CD1c-positive myeloid dendritic cell (primary cell): Measurements from ENCODE around the gene MYO18A.

Experiments used
- DNase-seq: peaks from one replicate; pipeline ENCODE4 v3.0.0-alpha.2; 2016; ENCODE audit errors: extremely low spot score

MYO18A gene

DNA sequence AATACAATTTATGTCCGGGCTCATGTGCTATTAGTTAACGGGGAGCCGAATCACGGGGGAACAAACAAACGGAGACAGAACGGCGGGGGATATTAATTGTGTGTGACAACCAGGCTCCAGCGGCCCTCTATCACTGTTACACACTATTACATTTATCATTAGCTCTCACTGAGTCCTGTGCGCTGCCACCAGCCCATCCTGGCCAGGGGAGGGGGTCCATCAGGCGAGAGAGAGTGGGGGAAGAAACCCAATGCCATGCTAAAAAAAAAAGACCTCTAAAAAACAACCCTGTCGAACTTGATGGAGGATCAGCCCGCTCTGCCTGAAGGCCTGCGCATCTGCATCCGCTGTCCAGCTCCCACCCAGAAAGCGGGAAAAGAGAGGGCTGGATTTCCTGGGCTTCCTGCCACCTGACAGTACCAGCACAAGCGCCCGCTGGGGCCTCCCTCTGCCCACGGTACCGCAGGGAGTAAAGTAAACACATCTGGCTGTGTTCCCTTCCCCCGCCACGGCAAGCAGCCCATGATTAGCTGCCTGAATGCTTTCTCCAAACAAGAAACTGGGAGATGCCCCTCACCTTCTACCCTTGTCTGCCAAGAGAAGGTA is 95.6 kb downstream of the MYO18A start:
- no peak for DNase-seq

DNA sequence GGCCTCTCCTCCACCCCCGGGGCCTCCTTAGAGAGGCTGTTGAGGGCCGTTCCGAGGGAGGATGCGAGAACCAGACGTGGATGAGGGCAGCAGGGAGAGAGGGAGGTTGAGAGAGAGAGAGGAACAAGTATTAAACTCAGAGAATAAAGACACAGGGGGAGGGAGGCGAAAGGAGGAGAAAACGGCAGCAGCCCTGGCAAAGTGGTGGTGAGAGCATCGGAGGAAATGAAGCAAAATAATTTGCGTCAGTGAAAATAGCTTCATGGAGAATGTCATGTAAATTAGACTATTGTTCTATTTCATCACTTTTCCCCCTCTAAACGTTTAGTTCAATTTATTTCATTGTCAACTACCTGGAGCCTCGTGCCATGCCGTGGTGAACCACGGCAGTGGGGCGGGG is 99.2 kb downstream of the MYO18A start:
- no peak for DNase-seq

DNA sequence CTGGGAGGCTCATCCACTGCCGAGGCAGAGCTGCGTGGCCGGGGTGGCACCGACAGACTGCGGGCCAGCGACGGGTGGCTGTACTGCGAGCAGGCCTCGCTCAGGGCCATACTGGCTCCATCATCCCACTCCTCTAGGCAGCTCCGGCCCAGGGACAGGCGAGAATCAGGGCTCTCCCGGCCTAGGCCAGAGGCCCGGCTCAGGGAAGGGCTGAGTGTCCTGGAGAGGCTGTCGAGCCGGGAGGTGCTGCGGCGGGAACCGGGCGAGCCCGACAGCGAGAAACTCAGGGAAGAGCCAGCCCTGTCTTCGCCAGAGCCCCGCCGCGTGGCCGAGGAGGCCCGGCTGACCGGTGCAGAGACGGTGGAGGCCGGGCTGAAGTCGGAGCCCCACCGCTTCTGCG is 99.9 kb downstream of the MYO18A start:
- DNase-seq, result no peak

DNA sequence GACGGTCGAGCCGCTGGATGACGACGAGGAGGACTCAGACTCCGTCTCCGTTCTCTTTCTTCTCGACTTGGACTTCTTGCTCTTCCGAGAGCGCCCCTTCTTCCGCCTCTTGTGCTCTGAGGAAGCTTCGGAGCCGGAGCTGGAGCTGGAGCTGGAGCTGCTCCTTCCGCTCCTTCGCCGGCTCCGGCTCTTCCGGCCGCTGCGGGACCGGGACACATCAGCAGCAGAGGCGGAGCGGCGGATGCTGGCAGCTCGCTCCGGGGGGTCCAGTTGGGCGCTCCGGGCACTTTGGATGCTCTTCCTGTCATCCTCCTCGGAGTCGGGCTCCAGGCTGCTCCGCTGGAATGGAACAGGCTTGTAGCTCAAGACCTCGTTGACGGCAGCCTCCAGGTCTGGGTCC is 100.3 kb downstream of the MYO18A start:
- no peak for DNase-seq

DNA sequence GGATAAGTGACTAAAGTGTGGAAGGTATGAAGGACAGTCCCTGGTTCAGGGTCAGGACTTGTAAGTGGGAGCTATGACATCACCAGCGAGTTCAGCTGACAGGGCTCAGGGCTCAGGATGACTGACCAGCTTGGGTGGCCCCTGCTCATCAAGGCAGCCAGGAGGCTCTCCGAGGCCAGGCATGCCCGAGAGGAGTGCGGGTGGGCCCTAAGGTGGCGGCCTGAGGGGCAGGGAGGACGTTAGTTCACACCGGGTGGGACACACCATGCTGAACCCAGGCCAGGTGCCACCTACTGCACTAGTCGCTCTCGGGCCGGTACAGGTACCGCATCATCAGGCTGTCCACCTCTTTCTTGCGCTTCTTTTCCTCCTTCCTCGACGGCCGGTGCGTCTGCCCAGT is 100.8 kb downstream of the MYO18A start:
- DNase-seq, result no peak

DNA sequence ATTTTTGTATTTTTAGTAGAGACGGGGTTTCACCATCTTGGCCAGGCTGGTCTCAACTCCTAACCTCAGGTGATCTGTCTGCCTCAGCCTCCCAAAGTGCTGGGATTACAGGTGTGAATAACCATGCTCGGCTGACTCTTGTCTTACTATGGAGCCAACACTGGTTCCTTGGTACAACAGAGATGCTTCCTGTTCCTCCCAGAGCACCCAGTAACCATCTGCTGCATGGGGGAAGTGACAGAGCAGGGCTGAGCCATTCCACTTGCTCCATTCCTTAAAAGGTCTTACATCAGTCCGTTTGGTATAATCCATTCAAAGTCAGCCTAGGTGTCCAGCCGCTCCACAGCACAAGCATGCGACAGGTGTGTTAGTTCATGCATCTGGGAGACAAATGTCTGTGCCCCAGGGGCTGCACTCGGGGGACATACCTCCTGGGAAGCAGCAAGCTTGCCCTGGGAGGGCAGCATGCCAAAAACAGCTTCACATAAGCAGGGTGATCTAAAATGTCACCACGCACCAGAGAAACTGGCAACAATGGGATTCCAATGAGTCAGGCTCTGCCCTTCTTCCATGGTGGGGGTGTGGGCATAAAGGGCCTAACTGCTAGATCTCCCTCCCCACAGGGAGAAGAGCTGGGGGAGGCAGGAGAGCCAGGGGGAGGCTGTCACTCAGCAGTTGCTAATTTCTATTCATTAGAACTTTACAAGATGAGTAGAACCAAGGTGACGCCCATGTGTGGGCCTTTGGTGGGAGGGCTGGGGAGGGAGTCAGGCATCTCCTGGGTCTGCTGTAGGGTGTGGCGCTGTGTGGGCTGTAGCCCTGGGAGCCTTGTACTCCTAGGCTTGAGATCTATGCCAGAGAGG is 101.8 kb downstream of the MYO18A start:
- DNase-seq, result peak; percentile 51

DNA sequence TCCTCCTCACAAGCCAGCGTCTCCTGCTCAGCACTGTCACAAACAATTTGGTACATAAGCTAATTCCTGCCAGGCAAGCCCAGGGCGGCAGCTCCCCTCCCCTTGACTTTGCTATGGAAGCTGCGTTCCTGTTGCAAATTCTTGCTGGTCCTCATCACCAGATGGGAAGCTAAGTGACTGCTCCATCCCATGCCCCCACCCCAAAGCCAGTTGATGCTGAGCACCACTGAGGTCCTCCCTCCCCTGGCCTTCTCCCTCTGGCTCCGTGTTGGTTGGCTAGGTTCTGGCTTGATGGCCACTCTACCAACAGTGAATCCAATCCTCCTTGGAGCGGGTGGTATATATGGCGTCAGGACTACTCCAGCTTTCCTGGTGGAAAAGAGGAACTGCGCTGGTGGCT is 102.9 kb downstream of the MYO18A start:
- no peak for DNase-seq

DNA sequence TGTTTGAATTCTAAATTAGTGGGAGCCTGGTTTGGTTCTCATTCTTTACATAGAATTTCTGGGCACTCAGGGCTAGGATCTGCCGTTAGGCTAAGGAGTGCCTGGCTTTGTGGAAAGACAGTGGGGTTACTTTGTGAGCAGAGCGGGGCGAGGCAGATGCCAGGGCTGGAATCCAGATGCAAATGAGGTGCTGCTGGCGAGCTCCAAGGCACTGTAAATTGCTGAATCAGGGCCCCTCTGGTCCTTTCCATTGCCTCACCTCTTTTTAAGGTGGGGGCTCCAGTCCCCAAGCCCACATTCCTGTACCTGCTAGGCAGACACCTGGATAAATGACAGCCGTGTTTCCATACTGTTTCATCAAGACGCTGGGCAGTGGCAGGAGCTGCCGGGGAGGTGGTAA is 103.5 kb downstream of the MYO18A start:
- no peak for DNase-seq

DNA sequence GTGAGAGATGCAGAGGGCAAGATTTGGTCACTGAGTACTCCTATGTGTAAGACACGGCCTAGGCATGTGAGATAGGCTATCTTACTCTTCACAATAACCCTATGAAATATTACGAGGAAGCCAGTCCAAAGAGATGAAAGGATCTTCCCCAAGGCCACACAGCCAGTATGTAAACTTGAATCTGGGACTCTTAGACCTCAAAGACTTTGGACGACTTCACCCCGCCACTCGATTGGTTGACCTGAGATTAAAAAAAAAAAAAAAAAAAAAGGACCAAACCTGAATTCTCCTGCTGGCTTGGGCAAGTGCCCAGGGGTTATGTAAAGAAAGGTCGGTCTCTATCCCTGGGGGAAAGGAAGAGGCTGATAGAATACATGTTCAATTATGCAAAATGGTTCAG is 104.1 kb downstream of the MYO18A start:
- DNase-seq, result no peak

DNA sequence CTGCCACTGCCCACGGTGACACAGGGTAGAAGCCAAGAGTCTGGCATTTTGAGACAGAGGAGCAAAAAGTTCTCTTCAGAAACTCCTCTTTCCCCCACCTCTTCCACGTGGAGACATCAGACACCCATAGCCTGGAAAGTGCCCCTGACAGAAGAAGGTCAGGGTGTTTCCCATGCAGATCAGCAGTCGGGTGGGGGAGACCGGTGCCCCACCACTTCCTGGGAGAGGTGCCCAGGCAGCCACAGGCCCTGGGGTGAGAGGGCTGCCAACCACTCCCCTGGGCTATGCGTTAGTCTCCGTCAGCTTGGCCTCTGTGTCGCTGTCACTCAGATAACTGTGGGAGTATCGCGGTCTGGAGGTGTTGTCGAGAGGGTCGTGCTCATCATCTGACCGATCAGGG is 105.7 kb downstream of the MYO18A start:
- no peak for DNase-seq

DNA sequence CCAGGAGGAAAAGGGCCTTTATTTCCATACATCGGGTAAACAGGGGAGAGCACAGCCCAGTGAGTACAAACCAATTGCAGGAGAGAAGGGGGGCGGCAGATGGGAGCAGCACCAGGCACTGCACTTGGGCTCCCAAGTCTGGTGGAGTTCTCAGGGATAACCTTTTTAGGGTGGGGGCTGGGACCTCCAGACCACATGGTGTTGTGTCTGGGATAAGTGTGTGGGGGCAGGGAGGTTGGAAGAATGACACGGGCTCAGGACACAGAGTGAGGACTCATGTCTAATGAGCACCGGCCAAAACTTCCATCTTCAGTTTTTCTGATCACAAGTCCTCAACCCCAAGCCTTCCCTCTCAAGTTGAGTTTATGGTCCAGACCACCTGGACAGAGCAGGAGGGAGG is 106.7 kb downstream of the MYO18A start:
- DNase-seq, result no peak

DNA sequence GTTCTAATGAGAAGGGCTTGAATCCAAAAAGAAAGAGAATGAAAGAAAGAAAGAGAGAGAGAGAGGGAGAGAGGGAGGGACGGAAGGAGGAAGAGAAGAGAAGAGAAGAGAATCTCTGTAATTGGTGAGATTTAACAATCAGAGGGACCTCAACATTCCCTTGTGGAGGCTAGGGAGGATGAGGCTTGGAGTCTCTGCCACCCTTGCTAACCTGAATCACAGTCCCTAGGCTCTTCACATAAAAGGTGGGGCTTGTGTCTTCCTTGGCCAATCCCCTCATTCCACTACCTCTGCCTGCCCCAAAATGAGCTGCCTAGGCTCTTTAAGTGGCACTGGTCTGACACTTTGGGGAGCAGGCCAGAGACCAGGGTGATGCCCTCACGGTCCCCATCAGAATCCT is 107.2 kb downstream of the MYO18A start:
- DNase-seq, result no peak

DNA sequence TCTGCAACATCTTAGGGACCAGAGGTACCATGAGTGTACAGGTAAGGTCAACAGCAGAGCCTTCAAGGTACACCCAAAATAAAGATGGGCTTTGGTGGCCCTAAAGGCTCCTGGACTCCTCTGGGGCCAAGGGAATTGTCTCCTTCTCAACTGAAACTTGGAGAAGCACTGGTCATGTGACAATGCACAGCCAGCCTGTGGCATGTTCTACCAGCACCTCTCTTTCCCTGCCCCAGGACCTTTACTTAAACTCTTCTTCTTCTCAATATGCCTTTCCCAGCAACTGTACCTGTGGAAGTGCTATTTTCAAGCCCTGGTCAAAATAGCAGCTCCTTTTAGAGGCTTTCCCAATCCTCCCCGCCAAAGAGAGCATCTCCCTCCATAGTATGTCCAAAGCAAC is 108.9 kb downstream of the MYO18A start:
- no peak for DNase-seq

DNA sequence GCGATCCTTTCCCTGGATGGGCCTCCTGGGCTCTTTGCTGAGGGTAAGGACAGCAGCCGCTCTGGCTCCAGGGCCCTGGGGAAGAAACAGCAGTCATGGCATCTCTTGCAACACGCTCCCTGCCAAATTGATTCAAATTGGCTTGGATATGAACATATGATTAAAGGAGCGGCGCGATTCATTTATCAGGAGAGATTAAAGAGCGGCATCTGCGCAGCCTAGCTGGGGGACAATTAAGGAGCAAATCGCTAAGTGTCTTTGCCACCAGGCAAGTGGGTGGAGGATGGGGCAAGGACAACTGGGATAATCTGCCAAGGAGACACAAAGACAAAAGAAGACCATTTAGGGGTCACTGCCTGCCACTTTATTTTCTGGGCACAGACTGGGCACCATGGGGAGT is 109.4 kb downstream of the MYO18A start:
- no peak for DNase-seq

DNA sequence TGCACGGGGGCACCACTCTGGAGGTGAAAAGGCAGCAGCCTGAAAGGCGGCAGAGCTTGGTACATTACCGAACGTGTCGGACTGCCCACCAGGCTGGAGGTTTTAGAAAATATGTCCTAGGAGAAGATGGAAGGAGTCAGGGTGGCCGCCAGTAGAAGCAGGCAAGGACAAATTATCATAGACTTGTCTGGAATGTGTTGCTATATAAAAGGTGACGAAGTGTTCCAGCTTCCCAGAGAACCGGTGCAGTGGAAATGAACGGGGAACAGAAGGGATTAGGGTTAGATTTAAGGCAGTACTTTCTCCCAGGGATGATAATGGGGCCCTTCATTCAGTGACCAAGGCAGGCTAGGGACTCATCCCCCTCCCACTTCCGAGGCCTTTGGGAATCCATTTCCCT is 109.9 kb downstream of the MYO18A start:
- DNase-seq, result no peak

DNA sequence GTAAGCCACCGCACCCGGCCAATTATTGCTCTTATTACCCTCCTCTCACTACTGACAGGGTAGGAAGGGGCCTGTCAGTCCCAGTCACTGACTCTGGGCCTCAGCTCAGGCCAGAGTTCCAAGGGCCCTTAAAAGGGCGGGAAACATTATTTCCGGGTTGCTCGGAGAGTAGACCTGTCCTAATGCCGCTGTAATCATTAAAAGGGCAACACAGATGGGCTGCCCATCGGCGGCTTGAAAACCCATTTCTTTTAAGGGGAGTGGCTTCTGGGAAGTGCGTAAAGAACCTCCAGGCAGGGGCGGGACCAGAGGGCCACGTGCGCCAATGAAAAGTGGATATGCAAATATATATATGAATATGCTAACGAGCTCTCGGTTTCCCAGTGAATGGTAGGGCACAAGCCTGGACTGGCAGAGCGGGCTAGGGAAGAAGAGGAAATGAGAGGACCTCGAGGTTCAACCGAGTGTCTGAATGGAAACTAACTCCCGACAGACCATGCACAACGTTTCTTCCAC is 110.6 kb downstream of the MYO18A start:
- DNase-seq, result peak; percentile 13

DNA sequence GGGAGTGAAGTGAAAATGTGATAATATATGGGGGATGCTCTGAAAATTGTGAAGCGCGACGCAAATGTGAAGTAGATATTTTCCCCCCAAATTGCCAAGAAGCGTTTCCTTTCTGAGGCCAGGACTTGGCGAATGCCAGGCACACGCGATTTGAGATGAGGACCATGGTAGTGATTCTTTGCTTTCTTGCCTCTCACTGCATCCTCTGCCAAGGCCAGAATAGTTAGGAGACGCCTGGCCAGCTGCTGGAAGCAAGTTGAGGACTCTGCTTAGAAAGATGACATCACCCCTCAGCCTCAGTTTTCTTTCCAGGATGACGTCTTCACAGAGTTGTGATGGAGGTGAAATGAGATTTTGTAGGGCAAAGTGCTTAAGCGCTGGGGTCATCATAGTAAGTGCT is 111.4 kb downstream of the MYO18A start:
- no peak for DNase-seq

DNA sequence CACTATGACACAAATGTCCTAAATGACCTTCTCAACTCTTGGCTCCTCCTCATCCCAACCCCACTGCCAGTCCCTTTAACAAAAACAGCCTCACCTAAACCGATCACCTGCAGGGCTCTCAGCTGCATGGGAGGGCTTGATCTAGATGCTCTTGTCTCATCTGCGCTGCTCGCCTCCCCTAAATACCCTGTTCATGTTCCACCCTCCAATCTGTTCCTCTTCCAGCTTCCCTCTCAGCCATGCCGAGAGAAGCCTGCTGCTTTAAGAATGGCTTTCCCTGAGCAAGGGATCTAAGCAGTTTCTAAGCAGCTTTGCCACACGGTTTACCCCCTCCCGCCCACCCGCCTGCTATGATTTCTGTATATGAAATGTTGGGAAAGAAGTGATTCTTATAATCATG is 113.6 kb downstream of the MYO18A start:
- peak; percentile 37 for DNase-seq

DNA sequence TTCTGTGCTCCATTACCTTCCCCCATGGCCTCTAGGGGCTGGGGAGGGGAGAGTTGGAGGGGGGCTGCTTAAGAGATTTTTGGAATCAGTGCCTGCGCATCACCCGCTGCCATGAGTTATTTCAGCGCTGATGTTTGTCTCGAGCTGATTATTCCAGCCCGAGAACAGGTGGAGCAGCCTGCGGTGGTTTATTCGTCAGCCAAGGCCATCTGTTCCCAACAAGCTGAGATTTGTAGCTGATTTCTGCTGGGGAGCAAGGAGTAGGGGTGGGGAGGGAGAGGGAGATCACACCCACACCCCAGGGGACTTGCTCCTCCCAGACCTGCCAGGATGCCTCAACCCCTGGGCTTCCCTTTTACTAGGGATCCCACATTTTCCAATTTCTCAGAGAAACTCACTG is 114.2 kb downstream of the MYO18A start:
- DNase-seq, result no peak

DNA sequence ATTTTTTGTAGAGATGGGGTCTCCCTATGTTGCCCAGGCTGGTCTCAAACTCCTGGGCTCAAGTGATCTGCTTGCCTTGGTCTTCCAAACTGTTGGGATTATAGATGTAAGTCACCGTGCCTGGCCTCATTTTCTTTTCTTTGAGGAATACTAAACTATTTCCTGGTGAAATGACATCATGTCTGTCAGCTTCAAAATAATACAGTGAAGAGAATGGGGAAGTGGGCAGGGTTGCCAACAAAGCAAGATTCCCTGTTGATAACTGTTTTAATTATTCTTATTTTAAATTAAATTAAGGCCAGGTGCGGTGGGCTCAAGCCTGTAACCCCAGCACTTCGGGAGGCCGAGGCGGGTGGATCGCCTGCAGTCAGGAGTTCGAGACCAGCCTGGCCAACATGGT is 116.2 kb downstream of the MYO18A start:
- DNase-seq, result peak; percentile 59

DNA sequence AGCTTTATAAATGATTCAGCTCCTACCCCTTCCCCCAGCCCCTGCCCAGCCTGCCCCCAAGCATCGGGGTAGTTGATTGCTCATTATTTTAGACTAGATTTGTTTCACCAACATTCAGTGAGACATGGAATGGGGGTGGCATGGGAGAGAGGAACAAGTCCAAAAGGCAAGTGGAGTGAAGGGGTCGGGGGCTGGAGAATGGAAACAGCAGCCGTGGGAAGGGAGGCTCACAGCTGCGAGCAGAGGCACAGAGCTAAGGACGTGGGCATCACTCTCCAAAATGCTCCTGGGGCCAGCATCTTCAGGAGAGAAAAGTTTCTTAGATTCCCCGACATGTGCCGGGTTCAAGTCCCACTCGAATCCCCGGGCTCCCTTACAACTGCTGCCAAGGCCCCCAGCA is 118.0 kb downstream of the MYO18A start:
- no peak for DNase-seq

DNA sequence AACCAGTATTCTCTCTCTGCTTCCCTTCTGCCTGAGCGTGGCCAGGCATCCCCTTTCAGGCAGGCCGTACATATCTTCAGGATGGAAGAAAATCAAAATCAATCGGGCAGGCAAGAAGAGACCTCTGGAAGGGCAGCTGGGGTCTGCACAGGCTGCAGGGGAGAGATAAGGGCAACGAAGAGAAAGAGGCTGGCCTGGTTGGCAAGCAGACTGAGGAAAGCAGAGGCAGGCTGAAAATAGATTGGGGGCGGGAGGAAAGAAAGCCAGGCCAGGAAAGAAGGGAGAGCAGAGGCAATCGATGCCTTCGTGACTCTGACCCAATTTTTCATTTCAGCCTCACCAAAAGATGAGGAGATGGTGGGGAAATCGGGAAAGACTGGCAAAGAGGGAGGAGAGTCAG is 119.2 kb downstream of the MYO18A start:
- DNase-seq, result no peak

DNA sequence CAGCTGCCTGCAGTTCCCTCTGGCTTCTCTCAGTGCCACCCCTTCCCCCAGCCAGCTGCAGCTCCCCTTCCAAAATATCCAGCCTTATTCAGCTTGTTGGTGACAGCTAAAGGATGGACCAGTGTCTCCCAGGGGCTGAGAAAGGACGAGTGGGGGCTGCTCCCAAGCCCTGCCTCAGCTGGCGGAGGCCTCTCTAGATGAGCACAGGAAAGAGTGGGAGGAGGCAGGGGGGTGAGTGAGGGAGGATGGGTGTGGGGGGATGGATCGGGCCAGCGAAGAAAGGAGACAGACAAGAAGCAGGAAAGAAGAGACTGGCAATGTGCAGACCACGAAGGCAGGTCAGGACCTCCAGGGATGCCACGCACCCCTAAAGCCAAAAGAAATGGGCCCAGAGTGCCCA is 119.7 kb downstream of the MYO18A start:
- DNase-seq, result no peak
